AG10803 (cell line): Measurements from ENCODE around the gene ZSCAN10.

Experiments used
- DNase-seq: peaks from one replicate; pipeline ENCODE4 v3.0.0; 2010; ENCODE audit warnings: low read depth
- H3K4me3 ChIP-seq: 2 replicates; pipeline ENCODE4 v1.5.1; 2011; ENCODE audit warnings: mild to moderate bottlenecking, low read length, control low read depth
- TF ChIP-seq, protein P1 (sequence below): conservative IDR thresholded peaks from 2 replicates; pipeline ENCODE4 v1.5.1; 2011; ENCODE audit warnings: mild to moderate bottlenecking, low read length, control low read depth, inconsistent platforms

Gene ZSCAN10

DNA sequence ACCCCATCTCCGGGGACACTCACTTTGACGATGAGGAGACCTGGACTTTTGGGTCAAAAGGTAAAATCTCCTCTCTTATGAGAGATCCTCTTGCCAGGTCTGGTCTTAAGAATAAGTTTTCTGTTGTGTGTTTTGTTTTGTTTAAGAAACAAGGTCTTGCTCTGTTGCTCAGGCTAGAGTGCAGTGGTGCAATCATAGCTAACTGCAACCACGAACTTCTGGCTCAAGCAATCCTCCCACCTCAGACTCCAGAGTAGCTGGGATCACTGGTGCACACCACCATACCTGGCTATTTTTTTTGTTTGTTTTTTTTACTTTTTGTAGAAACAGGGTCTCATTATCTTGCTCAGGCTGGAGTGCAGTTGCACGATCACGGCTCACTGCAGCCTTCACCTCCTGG is 48.6 kb downstream of the ZSCAN10 start:
- TF ChIP-seq, protein P1, sequence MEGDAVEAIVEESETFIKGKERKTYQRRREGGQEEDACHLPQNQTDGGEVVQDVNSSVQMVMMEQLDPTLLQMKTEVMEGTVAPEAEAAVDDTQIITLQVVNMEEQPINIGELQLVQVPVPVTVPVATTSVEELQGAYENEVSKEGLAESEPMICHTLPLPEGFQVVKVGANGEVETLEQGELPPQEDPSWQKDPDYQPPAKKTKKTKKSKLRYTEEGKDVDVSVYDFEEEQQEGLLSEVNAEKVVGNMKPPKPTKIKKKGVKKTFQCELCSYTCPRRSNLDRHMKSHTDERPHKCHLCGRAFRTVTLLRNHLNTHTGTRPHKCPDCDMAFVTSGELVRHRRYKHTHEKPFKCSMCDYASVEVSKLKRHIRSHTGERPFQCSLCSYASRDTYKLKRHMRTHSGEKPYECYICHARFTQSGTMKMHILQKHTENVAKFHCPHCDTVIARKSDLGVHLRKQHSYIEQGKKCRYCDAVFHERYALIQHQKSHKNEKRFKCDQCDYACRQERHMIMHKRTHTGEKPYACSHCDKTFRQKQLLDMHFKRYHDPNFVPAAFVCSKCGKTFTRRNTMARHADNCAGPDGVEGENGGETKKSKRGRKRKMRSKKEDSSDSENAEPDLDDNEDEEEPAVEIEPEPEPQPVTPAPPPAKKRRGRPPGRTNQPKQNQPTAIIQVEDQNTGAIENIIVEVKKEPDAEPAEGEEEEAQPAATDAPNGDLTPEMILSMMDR, result no peak
- no peak overlapping the region for H3K4me3 ChIP-seq
- no peak for DNase-seq

DNA sequence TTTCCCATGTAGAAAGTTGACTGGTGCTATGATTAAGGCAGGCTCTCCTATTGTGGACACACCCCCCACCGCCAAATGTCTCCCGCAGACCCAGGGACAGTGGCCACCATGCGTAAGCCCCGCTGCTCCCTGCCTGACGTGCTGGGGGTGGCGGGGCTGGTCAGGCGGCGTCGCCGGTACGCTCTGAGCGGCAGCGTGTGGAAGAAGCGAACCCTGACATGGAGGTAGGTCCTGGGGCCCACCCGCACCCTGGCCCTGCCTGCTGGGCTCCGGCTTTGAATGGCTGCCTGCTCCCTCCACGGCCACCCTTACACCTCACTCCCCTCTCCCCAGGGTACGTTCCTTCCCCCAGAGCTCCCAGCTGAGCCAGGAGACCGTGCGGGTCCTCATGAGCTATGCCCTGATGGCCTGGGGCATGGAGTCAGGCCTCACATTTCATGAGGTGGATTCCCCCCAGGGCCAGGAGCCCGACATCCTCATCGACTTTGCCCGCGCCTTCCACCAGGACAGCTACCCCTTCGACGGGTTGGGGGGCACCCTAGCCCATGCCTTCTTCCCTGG is 49.1 kb downstream of the ZSCAN10 start:
- TF ChIP-seq, protein P1, result no peak
- no peak overlapping the region for H3K4me3 ChIP-seq
- no peak for DNase-seq

DNA sequence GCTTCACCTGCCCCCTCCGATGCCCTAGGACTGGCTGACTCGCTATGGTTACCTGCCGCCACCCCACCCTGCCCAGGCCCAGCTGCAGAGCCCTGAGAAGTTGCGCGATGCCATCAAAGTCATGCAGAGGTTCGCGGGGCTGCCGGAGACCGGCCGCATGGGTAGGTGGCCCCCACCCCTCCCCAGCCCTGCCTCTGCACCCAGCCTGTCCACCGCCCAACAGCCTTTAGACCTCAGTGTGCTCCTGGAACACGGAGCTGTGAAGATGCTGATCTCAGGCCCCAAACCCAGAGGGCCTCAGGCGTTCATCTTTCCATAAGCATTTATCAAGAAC is 51.7 kb downstream of the ZSCAN10 start:
- no peak for DNase-seq
- no peak overlapping the region for H3K4me3 ChIP-seq
- TF ChIP-seq, protein P1, result no peak

DNA sequence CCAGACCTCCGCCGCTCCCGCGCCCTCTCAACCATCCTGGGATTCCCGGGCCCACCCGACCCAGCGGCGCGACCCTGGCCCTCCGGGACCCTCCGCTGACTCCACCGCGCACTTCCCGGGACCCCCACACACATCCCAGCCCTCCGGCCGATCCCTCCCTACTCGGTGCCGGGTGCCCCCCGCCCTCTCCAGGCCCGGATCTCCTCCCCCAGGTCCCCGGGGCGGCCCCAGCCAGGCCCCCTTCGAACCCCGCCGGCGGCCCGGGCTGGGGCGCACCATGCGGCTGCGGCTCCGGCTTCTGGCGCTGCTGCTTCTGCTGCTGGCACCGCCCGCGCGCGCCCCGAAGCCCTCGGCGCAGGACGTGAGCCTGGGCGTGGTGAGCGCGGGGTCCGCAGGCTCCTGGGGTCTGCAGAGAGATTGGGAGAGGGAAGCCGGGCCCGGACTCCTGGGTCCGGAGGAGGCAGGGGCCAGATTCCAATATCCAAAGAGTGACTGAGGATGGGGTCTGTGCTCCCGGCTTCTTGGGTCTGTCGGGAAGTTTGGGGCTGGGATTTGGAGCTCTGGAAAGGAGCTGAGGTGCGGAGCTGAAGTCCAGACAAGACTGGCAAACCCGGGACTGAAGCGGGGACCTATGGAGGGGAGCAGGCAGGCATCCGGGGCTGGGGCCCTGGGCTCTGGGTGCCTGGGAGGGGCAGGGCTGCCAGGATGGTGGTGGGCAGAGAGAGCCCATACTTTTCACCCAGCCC is 52.3 kb downstream of the ZSCAN10 start:
- H3K4me3 ChIP-seq, result no peak overlapping the region
- TF ChIP-seq, protein P1, result no peak
- no peak for DNase-seq

DNA sequence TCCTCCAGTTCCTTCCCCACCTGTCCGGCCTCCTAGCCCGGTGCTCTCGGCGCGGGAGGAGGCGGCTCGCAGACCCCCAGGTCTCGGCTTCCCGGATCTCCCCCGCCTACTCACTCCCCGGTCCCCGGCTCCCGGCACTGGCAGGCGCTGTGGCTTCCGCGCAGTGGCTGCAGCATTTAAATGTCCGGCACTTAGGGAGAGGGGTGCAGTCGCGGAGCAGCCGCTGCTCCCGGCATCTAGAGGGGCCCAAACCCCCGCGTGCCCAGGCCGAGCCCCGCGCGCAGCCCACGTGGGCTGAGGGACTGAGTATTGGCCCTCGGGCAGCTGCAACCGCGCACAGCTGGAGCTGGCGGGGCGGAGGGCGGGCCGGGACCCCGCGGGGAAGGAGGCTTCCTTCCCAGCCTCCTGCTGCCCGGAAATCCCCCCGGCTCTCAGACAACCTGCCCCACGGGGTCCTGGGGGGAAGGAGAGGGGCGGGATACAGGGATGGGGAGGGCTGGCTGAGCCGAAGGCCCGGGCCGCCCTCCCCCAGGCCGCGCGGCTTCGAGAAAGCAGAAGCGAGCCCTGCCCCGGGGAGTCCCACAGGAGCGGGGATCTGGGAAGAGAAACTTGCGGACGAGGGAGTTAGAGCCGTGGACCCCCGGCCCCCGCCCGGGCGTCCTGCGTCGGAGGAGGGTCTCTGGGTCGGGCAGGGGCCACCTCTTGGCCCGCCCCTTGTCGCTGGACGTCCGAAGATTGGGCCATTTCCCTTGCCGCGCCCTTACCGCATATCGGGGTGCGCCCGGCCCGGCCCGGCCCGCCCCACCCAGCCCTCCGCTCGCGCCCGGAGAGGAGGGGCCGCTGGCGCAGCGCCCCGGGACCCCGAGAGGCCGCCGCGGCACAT is 53.1 kb downstream of the ZSCAN10 start, which contains the start of gene MMP25:
Gene MMP25 (plus strand): TSS at position 804 of the 883 bp plus-strand sequence. CDS start 357 bp downstream, outside the sequence.
- TF ChIP-seq, protein P1, result no peak
- no peak for DNase-seq

DNA sequence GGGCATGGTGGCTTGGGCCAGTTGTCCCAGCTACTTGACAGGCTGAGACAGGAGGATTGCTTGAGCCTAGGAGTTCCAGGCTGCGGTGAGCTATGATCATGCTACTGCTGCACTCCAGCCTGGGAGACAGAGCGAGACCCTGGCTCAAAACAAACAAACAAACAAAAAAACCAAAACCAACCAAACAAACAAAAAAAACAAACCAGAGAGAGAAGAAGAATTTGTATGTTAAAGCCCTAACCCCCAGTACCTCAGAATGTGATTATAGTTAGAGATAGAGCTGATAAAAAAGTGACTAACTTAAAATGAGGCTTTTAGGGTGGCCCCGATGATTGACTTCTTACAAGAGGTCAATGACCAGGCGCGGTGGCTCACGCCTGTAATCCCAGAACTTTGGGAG is 54.4 kb downstream of the ZSCAN10 start:
- no peak overlapping the region for H3K4me3 ChIP-seq
- DNase-seq, result no peak
- TF ChIP-seq, protein P1, result no peak

More for the DNA sequence above, 53.1 kb downstream of the ZSCAN10 start, which contains the start of gene MMP25:
- peak within 1 kb of the TSS; percentile 43 for H3K4me3 ChIP-seq
